ENCODE results near the gene CLEC11A. TPM values are rescaled to one million over a fixed set of nuclear protein-coding genes. Genes with fewer than 3 reads are reported as not detected.
"Not testable (repeated sequence)": the region's sequence is repeated elsewhere in the genome, so short reads cannot be mapped to it uniquely, and the experiment has no call there.

The CLEC11A gene
- total and polyA plus RNA-seq, 7 donors: 2.1 to 20.2 (median 9.5) TPM

GRCh38 chr19:50772476-50772875 is 49.3 kb downstream of the CLEC11A start:
- no peak for DNase-seq
- Histone ChIP-seq H3K27ac (no peak overlapping the region), H3K36me3 (no peaks in the 10 kb centered on the region), H3K27me3 (peaks cover under 1 to 55% (median 26%) of the 10 kb centered on the region in 3 donors), H3K9me3 (peaks cover 0 to 4% (median 0%) of the 10 kb centered on the region in 4 donors), H3K4me3 (no peak overlapping the region), H3K4me1 (no peaks in the 10 kb centered on the region)
- intact Hi-C loops (cut with DNase I): no loop called here
- TF ChIP-seq CTCF (IDR thresholded peaks at IDR 0.05) (no peak), POLR2A (IDR thresholded peaks at IDR 0.05) (no peak), POLR2AphosphoS5 (IDR thresholded peaks at IDR 0.05) (no peak), EP300 (IDR thresholded peaks at IDR 0.05) (no peak)
- WGBS, 2 donors: 47 to 56% methylated on average over 2 of the region's 2 CpGs

- WGBS, 2 donors: 72 to 83% methylated on average over 3 of the region's 3 CpGs
- H3K36me3 ChIP-seq; H3K4me1 ChIP-seq; H3K9me3 ChIP-seq; H3K4me3 ChIP-seq; H3K27ac ChIP-seq; intact Hi-C loops (cut with DNase I); DNase-seq: not testable (repeated sequence)
- H3K27me3 ChIP-seq: peaks cover 4 to 56% (median 30%) of the 10 kb centered on the region in 3 donors
Observed at GRCh38 chr19:50772912-50773311, 49.7 kb downstream of the CLEC11A start.

GRCh38 chr19:50773454-50773853 is 50.3 kb downstream of the CLEC11A start:
- 59 to 67% methylated on average over 7 of the region's 7 CpGs for WGBS, 2 donors
- intact Hi-C loops (cut with DNase I): not testable (repeated sequence)
- H3K27me3 ChIP-seq: peaks cover 9 to 62% (median 36%) of the 10 kb centered on the region in 3 donors

More at GRCh38 chr19:50773454-50773853, 50.3 kb downstream of the CLEC11A start:
- not testable (repeated sequence) for H3K4me1 ChIP-seq, H3K27ac ChIP-seq, H3K4me3 ChIP-seq, H3K36me3 ChIP-seq, DNase-seq, H3K9me3 ChIP-seq

Other genes starting within 250 kb of the CLEC11A start
- 10 to 100 TPM; 38.5 to 48.5 (median 42.3) TPM for gene EMC10, start 246.9 kb upstream of the CLEC11A start, total RNA-seq
- gene EMC10, start 246.9 kb upstream of the CLEC11A start, polyA plus RNA-seq: 100 to 1,000 TPM in 1 of 3 donors, 10 to 100 TPM in 2; 34.2 to 140 (median 41.8) TPM
- 1 to 10 TPM in 2 of 4 donors, under 1 TPM in 1, not detected in 1; 0.36 to 7.1 (median 1.2) TPM for gene GARIN5A, start 246.5 kb upstream of the CLEC11A start, total RNA-seq
- gene GARIN5A, start 246.5 kb upstream of the CLEC11A start, polyA plus RNA-seq: 1 to 10 TPM in 2 of 3 donors, not detected in 1; 1.6 to 2.8 TPM
- 10 to 100 TPM; 23.5 to 47.9 (median 33.7) TPM for gene JOSD2, start 212.2 kb upstream of the CLEC11A start, total RNA-seq
- gene JOSD2, start 212.2 kb upstream of the CLEC11A start, polyA plus RNA-seq: 10 to 100 TPM; 55.3 to 85.1 (median 65.7) TPM
- gene ASPDH, start 209.5 kb upstream of the CLEC11A start, total RNA-seq: not detected
- gene ASPDH, start 209.5 kb upstream of the CLEC11A start, polyA plus RNA-seq: not detected
- 1 to 10 TPM; 2.2 to 2.7 (median 2.4) TPM for gene LRRC4B, start 154.9 kb upstream of the CLEC11A start, total RNA-seq
- 1 to 10 TPM in 1 of 3 donors, under 1 TPM in 1, not detected in 1; 0.23 to 2.8 TPM for gene LRRC4B, start 154.9 kb upstream of the CLEC11A start, polyA plus RNA-seq
- gene SYT3, start 83.5 kb upstream of the CLEC11A start, total RNA-seq: under 1 TPM; 0.28 to 0.66 (median 0.38) TPM
- under 1 TPM in 2 of 3 donors, not detected in 1; under 0.01 to 0.38 TPM for gene SYT3, start 83.5 kb upstream of the CLEC11A start, polyA plus RNA-seq
- gene C19orf81, start 73.9 kb upstream of the CLEC11A start, total RNA-seq: not detected
- gene C19orf81, start 73.9 kb upstream of the CLEC11A start, polyA plus RNA-seq: not detected
- 1 to 10 TPM in 2 of 4 donors, under 1 TPM in 2; under 0.01 to 1.2 (median 0.54) TPM for gene SHANK1, start 3.6 kb upstream of the CLEC11A start, total RNA-seq
- gene SHANK1, start 3.6 kb upstream of the CLEC11A start, polyA plus RNA-seq: under 1 TPM in 1 of 3 donors, not detected in 2; 0.19 TPM
- gene GPR32, start 47.1 kb downstream of the CLEC11A start, total RNA-seq: not detected
- gene GPR32, start 47.1 kb downstream of the CLEC11A start, polyA plus RNA-seq: not detected
- gene ACP4, start 67.1 kb downstream of the CLEC11A start, total RNA-seq: not detected
- gene ACP4, start 67.1 kb downstream of the CLEC11A start, polyA plus RNA-seq: not detected
- not detected for gene KLK1, start 100.4 kb downstream of the CLEC11A start, total RNA-seq
- 100 to 1,000 TPM in 2 of 3 donors, 10 to 100 TPM in 1; 44.6 to 398 (median 277) TPM for gene KLK1, start 100.4 kb downstream of the CLEC11A start, polyA plus RNA-seq
- not detected for gene KLK15, start 110.2 kb downstream of the CLEC11A start, total RNA-seq
- gene KLK15, start 110.2 kb downstream of the CLEC11A start, polyA plus RNA-seq: 10 to 100 TPM in 1 of 3 donors, 1 to 10 TPM in 2; 2.1 to 10.2 (median 2.8) TPM
- not detected for gene KLK3, start 131.6 kb downstream of the CLEC11A start, total RNA-seq
- 1 to 10 TPM; 1.8 to 4.2 (median 3.0) TPM for gene KLK3, start 131.6 kb downstream of the CLEC11A start, polyA plus RNA-seq
- gene KLK2, start 150.1 kb downstream of the CLEC11A start, total RNA-seq: not detected
- under 1 TPM in 1 of 3 donors, not detected in 2; 0.28 TPM for gene KLK2, start 150.1 kb downstream of the CLEC11A start, polyA plus RNA-seq
- not detected for gene KLK4, start 188.0 kb downstream of the CLEC11A start, total RNA-seq
- gene KLK4, start 188.0 kb downstream of the CLEC11A start, polyA plus RNA-seq: 1 to 10 TPM in 2 of 3 donors, under 1 TPM in 1; 0.39 to 2.8 (median 1.2) TPM
- not detected for gene KLK5, start 229.7 kb downstream of the CLEC11A start, total RNA-seq
- gene KLK5, start 229.7 kb downstream of the CLEC11A start, polyA plus RNA-seq: not detected
- not detected for gene KLK6, start 246.2 kb downstream of the CLEC11A start, total RNA-seq
- not detected for gene KLK6, start 246.2 kb downstream of the CLEC11A start, polyA plus RNA-seq

All from sigmoid colon (tissue), 7 donors.